Stimulated activated CD4-positive, alpha-beta T cell treated with anti-CD3 and anti-CD28 coated beads, Interleukin-15, amount 100 ng/mL, for 1 hour (primary cell): ENCODE results near the gene PKNOX2.

ENCODE experiments used
- DNase-seq, 2 donors: peaks; one replicate each; pipeline ENCODE4 v3.0.0-alpha.2; 2020; ENCODE audit warnings: low read depth in 1 of 2, low spot score in 1 of 2

PKNOX2 gene

GRCh38 chr11:125351033-125351867 lies 186.7 kb downstream of the PKNOX2 start:
- DNase-seq: no peak

- no peak for DNase-seq
Measured at GRCh38 chr11:125351868-125352250, 187.3 kb downstream of the PKNOX2 start.

GRCh38 chr11:125356797-125357196 lies 192.2 kb downstream of the PKNOX2 start:
- DNase-seq: no peak

GRCh38 chr11:125357551-125357950 lies 193.0 kb downstream of the PKNOX2 start:
- DNase-seq: no peak

- DNase-seq: no peak
Measured at GRCh38 chr11:125358254-125358840, 193.8 kb downstream of the PKNOX2 start.

GRCh38 chr11:125359130-125359529 lies 194.6 kb downstream of the PKNOX2 start:
- DNase-seq: no peak

GRCh38 chr11:125360066-125360465 lies 195.5 kb downstream of the PKNOX2 start:
- DNase-seq: no peak

- no peak for DNase-seq
Measured at GRCh38 chr11:125364121-125364826, 199.7 kb downstream of the PKNOX2 start.

- DNase-seq: no peak
Measured at GRCh38 chr11:125365196-125365931, 200.8 kb downstream of the PKNOX2 start.

- DNase-seq: no peak
Measured at GRCh38 chr11:125367710-125368109, 203.2 kb downstream of the PKNOX2 start.

- DNase-seq: no peak
Measured at GRCh38 chr11:125368757-125369156, 204.2 kb downstream of the PKNOX2 start.

- DNase-seq: no peak
Measured at GRCh38 chr11:125369808-125370207, 205.3 kb downstream of the PKNOX2 start.

GRCh38 chr11:125370561-125371389 lies 206.2 kb downstream of the PKNOX2 start:
- DNase-seq: no peak

- no peak for DNase-seq
Measured at GRCh38 chr11:125371431-125371935, 206.9 kb downstream of the PKNOX2 start.

GRCh38 chr11:125372088-125372487 lies 207.5 kb downstream of the PKNOX2 start:
- no peak for DNase-seq

GRCh38 chr11:125372911-125373310 lies 208.4 kb downstream of the PKNOX2 start:
- DNase-seq: no peak

- DNase-seq: no peak
Measured at GRCh38 chr11:125373426-125374391, 209.2 kb downstream of the PKNOX2 start.

- DNase-seq: no peak
Measured at GRCh38 chr11:125374398-125374797, 209.8 kb downstream of the PKNOX2 start.

GRCh38 chr11:125375146-125375545 lies 210.6 kb downstream of the PKNOX2 start:
- DNase-seq: no peak
